ENCODE data around the gene FSIP1. TPM values are rescaled to one million over a fixed set of nuclear protein-coding genes. Genes with fewer than 3 reads are reported as not detected.

FSIP1 gene
- total RNA-seq, 1 experiment from 2014 or later, result 0.87 TPM

DNA sequence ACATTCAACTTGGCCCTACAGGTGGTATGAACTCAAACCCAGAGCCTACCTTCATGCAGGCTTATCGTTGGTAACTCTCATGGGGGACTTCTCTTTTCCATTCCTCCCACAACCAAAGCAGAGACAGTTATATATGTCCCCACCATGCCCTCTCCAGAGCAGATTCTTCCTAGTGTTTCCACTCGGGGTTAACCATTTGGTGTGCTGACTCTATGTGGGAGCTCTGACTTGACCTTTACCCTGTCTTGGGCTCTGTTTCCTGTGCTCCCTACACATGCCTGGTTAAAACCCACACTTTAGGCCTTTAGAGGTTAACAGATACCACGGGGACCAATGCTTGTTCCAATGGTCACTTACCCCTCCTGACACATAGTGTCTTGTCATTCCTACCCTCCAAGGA lies 80.7 kb downstream of the FSIP1 start:
- Histone ChIP-seq H3K4me3 (no peak overlapping the region), H3K27me3 (no peaks in the 10 kb centered on the region), H3K27ac (no peak overlapping the region), H3K36me3 (no peaks in the 10 kb centered on the region), H3K4me1 (peaks cover 9% of the 10 kb centered on the region), H3K9me3 (replicated peaks) (no peaks in the 10 kb centered on the region)
- DNase-seq, result no peak

GRCh38 chr15:39700375-39700700 lies 82.3 kb downstream of the FSIP1 start:
- DNase-seq, result no peak
- Histone ChIP-seq H3K9me3 (replicated peaks) (no peaks in the 10 kb centered on the region), H3K27me3 (no peaks in the 10 kb centered on the region)

DNA sequence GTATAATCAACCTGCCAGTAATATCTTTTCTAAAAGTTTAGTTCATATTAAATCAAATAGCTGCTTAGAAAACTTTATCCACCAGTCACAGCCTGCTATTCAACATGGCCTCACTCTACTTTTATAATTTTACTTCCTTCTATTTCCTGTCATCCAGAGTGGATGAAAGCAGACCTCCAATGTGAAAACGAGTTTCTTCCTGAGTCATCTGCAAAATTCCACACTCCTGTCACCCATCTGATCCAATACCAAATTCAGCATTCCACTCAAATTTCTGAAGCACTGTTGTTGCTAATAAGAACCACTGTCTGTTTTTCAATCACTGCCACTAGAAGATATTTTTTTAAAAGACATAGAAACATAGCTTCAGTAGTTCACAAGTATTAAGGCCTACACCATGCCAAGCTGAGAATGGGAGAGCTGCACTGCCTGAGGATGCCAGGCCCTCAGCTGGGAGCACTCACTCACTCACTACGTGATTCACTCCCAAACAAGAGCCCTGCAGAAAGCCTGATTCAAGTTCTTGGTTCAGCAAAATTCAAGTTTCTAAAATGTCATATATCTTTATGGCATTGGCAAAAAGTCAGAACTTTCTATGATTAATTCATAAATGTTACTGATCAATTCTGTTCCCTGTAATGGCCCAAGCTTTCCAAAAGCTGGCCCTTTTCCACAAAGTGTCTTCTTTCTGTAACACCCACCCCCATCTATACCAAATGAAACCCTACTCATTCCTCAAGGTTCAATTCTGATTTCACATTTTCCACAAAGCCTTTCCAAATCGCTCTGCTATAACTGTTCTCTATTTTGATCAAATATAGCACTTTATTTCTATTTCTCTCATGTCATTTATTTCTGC lies 82.9 kb downstream of the FSIP1 start:
- Histone ChIP-seq H3K36me3 (no peaks in the 10 kb centered on the region), H3K4me1 (peaks cover 9% of the 10 kb centered on the region), H3K27ac (no peak overlapping the region), H3K27me3 (no peaks in the 10 kb centered on the region), H3K9me3 (replicated peaks) (no peaks in the 10 kb centered on the region), H3K4me3 (no peak overlapping the region)
- DNase-seq, result no peak

More at GRCh38 chr15:39700375-39700700, 82.3 kb downstream of the FSIP1 start:
- Histone ChIP-seq H3K4me1 (peaks cover 9% of the 10 kb centered on the region), H3K36me3 (no peaks in the 10 kb centered on the region), H3K27ac (no peak overlapping the region), H3K4me3 (no peak overlapping the region)

GRCh38 chr15:39698444-39699390 lies 83.9 kb downstream of the FSIP1 start:
- H3K36me3 ChIP-seq, result no peaks in the 10 kb centered on the region
- no peak overlapping the region for H3K4me3 ChIP-seq
- DNase-seq, result no peak
- H3K4me1 ChIP-seq, result no peaks in the 10 kb centered on the region; the same call in 1 of the 2 replicates
- H3K9me3 ChIP-seq (replicated peaks), result no peaks in the 10 kb centered on the region
- no peak overlapping the region for H3K27ac ChIP-seq
- H3K27me3 ChIP-seq, result no peaks in the 10 kb centered on the region

- Histone ChIP-seq H3K4me3 (no peak overlapping the region), H3K4me1 (no peaks in the 10 kb centered on the region), H3K36me3 (no peaks in the 10 kb centered on the region), H3K9me3 (replicated peaks) (no peaks in the 10 kb centered on the region), H3K27me3 (no peaks in the 10 kb centered on the region), H3K27ac (no peak overlapping the region)
- no peak for DNase-seq
These were observed 85.1 kb downstream of the FSIP1 start for GRCh38 chr15:39697509-39697908.

DNA sequence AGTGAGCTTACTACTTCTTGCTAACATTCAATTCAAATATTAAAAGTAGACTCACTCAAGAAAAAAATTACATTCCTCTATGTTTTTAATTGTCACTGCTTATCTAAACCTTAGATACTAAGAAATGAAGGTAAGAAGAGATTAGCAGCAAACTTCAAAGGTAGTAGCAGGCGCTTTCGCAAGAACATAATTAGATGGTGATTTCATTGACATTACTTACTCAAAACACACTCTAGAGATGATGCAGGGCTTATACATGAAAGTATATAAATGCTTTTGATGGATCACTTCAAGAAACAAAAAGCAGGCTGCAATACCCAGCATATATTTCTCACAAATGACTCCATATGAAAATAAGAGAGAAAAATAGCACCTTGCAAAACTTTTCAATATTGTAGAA lies 86.8 kb downstream of the FSIP1 start:
- DNase-seq, result no peak
- Histone ChIP-seq H3K36me3 (no peaks in the 10 kb centered on the region), H3K4me1 (no peaks in the 10 kb centered on the region), H3K9me3 (replicated peaks) (no peaks in the 10 kb centered on the region), H3K27ac (no peak overlapping the region), H3K4me3 (no peak overlapping the region), H3K27me3 (no peaks in the 10 kb centered on the region)

GRCh38 chr15:39692356-39693327 lies 90.0 kb downstream of the FSIP1 start:
- Histone ChIP-seq H3K4me1 (no peaks in the 10 kb centered on the region), H3K4me3 (no peak overlapping the region)
- peak in 1 of 2 experiments; percentile 17 for DNase-seq

GRCh38 chr15:39690881-39691634 lies 91.6 kb downstream of the FSIP1 start:
- Histone ChIP-seq H3K9me3 (replicated peaks) (no peaks in the 10 kb centered on the region), H3K27me3 (no peaks in the 10 kb centered on the region), H3K4me3 (no peak overlapping the region), H3K27ac (no peak overlapping the region), H3K36me3 (no peaks in the 10 kb centered on the region), H3K4me1 (no peaks in the 10 kb centered on the region)
- DNase-seq, result no peak

More at GRCh38 chr15:39692356-39693327, 90.0 kb downstream of the FSIP1 start:
- Histone ChIP-seq H3K27ac (no peak overlapping the region), H3K27me3 (no peaks in the 10 kb centered on the region), H3K9me3 (replicated peaks) (no peaks in the 10 kb centered on the region), H3K36me3 (no peaks in the 10 kb centered on the region)

- Histone ChIP-seq H3K4me1 (peaks cover 6% of the 10 kb centered on the region; the same call in 1 of the 2 replicates), H3K9me3 (replicated peaks) (no peaks in the 10 kb centered on the region), H3K27me3 (no peaks in the 10 kb centered on the region), H3K4me3 (no peak overlapping the region), H3K27ac (no peak overlapping the region), H3K36me3 (no peaks in the 10 kb centered on the region)
- no peak for DNase-seq
These were observed 94.7 kb downstream of the FSIP1 start for GRCh38 chr15:39687965-39688364.

- H3K9me3 ChIP-seq (replicated peaks), result no peaks in the 10 kb centered on the region
- no peaks in the 10 kb centered on the region for H3K36me3 ChIP-seq
- H3K27ac ChIP-seq, result no peak overlapping the region
- no peaks in the 10 kb centered on the region for H3K27me3 ChIP-seq
- no peak overlapping the region for H3K4me3 ChIP-seq
- H3K4me1 ChIP-seq, result peaks cover 6% of the 10 kb centered on the region; the same call in 1 of the 2 replicates
- peak; percentile 45 to 83 for DNase-seq
These were observed 96.5 kb downstream of the FSIP1 start for GRCh38 chr15:39685999-39686613.

DNA sequence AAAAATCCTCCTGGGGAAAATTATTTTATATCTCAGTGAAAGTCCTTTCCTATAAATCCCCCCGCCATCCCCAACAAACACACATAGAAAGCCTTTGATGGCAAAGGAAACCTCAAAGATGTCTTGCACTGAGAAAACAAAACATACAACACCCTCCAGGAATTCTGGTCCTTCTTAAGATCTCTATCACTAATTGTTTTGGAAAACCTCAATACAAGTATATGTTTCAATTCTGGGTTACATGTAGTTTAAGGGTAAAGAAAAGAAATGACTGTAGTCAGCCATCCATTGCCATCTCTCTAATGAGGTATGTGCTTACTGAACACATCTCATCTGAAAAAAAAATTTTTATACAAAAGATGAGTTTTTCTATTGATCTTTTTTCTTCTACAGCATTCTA lies 97.3 kb downstream of the FSIP1 start:
- peaks cover 6% of the 10 kb centered on the region; the same call in 1 of the 2 replicates for H3K4me1 ChIP-seq
- H3K9me3 ChIP-seq (replicated peaks), result no peaks in the 10 kb centered on the region
- no peaks in the 10 kb centered on the region for H3K27me3 ChIP-seq
- no peak for DNase-seq
- H3K36me3 ChIP-seq, result no peaks in the 10 kb centered on the region
- H3K4me3 ChIP-seq, result no peak overlapping the region
- H3K27ac ChIP-seq, result no peak overlapping the region

DNA sequence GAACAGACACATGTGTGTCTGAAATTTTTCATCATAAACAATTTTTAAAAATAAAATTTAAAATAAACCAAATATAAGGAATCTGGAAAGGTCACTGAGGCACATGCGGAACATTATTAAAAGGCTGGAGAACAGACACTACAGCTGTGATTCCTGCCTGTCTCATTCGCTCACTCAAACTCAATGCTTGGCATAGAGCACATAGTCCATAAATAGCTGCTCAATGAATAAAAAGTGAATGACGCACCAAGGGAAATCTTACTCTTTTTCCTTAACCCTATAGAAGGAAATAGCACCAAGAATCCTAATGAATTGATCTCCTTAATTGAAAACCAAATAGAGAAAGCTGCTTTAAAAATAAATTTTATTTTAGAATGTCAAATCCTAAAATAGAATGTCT lies 98.4 kb downstream of the FSIP1 start:
- DNase-seq, result no peak
- Histone ChIP-seq H3K4me3 (no peak overlapping the region), H3K36me3 (no peaks in the 10 kb centered on the region), H3K27ac (no peak overlapping the region), H3K4me1 (peaks cover 6% of the 10 kb centered on the region; the same call in 1 of the 2 replicates), H3K9me3 (replicated peaks) (no peaks in the 10 kb centered on the region), H3K27me3 (no peaks in the 10 kb centered on the region)

GRCh38 chr15:39682366-39682765 lies 100.3 kb downstream of the FSIP1 start:
- H3K36me3 ChIP-seq, result no peaks in the 10 kb centered on the region
- DNase-seq, result no peak
- H3K27me3 ChIP-seq, result no peaks in the 10 kb centered on the region
- no peak overlapping the region for H3K27ac ChIP-seq
- no peak overlapping the region for H3K4me3 ChIP-seq
- peaks cover 6% of the 10 kb centered on the region; the same call in 1 of the 2 replicates for H3K4me1 ChIP-seq
- no peaks in the 10 kb centered on the region for H3K9me3 ChIP-seq (replicated peaks)
